Smooth muscle cell (in vitro differentiated cells): ENCODE results near the gene TMEM94. TPM values are rescaled to one million over a fixed set of nuclear protein-coding genes. Genes with fewer than 3 reads are reported as not detected.

Source experiments
- DNase-seq: peaks from one replicate; lab custom pipeline; 2025; ENCODE audit not compliant: unreplicated experiment; lab: John Stamatoyannopoulos, UW
- H2AFZ ChIP-seq: fragments of 200-600 bp; sonication (generic); 2 replicates; pipeline ENCODE4 v1.6.0; 2016; ENCODE audit warnings: antibody characterized with exemption, low read depth, mild to moderate bottlenecking
- H3F3A ChIP-seq: fragments of 200-600 bp; sonication (generic); 2 replicates; pipeline ENCODE4 v1.6.0; 2017; ENCODE audit warnings: antibody characterized with exemption, low read depth
- H3K27ac ChIP-seq: fragments of 200-600 bp; sonication (generic); 2 replicates; pipeline ENCODE4 v1.5.1; 2016; ENCODE audit warnings: low read depth, mild to moderate bottlenecking
- H3K27me3 ChIP-seq: fragments of 200-600 bp; sonication (generic); 2 replicates; pipeline ENCODE4 v1.6.1; 2016; ENCODE audit warnings: low read depth, mild to moderate bottlenecking
- H3K36me3 ChIP-seq: fragments of 200-600 bp; sonication (generic); 2 replicates; pipeline ENCODE4 v1.5.1; 2016; ENCODE audit warnings: low read depth
- H3K4me1 ChIP-seq: fragments of 200-600 bp; sonication (generic); 2 replicates; pipeline ENCODE4 v1.5.1; 2016; ENCODE audit warnings: low read depth
- H3K4me2 ChIP-seq: fragments of 200-600 bp; sonication (generic); 2 replicates; pipeline ENCODE4 v1.6.0; 2016; ENCODE audit warnings: mild to moderate bottlenecking
- H3K4me3 ChIP-seq: fragments of 200-600 bp; sonication (generic); 2 replicates; pipeline ENCODE4 v1.5.1; 2016; ENCODE audit warnings: mild to moderate bottlenecking
- H3K79me2 ChIP-seq: fragments of 200-600 bp; sonication (generic); 2 replicates; pipeline ENCODE4 v1.6.0; 2016; ENCODE audit warnings: low read depth, mild to moderate bottlenecking
- H3K9ac ChIP-seq: fragments of 200-600 bp; sonication (generic); 2 replicates; pipeline ENCODE4 v1.6.0; 2016; ENCODE audit warnings: low read depth
- H3K9me3 ChIP-seq: fragments of 200-600 bp; sonication (generic); replicated peaks from 2 replicates; pipeline ENCODE4 v1.5.1; 2016; ENCODE audit warnings: low read depth
- H4K20me1 ChIP-seq: fragments of 200-600 bp; sonication (generic); 2 replicates; pipeline ENCODE4 v1.6.0; 2016; ENCODE audit warnings: low read depth
- CTCF ChIP-seq: fragments of 200-600 bp; sonication (generic); IDR thresholded peaks from 2 replicates; pipeline ENCODE4 v1.5.1; 2017; ENCODE audit warnings: borderline replicate concordance, mild to moderate bottlenecking, antibody characterized with exemption; ENCODE audit not compliant: insufficient read depth, poor library complexity, severe bottlenecking
- WGBS: methylation state at CpG from one replicate; pipeline ENCODE4 v1.1.7; 2016; ENCODE audit warnings: low lambda C conversion rate; 5-methylcytosine and 5-hydroxymethylcytosine counted together
- polyA plus RNA-seq: library from polyadenylated mRNA; unstranded; fragments of >200 nt; fragmentation: Nextera tagmentation; extraction: Ambion mirVana; gene quantifications from 2 replicates; pipeline ENCODE4 v1.2.1, GENCODE V29; 2016
- total RNA-seq: library from RNA; depleted of rRNA; stranded (reverse); fragments of >200 nt; gene quantifications from 2 replicates; pipeline ENCODE4 v1.2.3, GENCODE V29; 2014

TMEM94 gene
- total and polyA plus RNA-seq, 2 experiments from 2014 or later, result 26.3 to 35.9 TPM

GRCh38 chr17:75478508-75478907, 22.1 kb downstream of the TMEM94 start:
- no peak for TF ChIP-seq CTCF
- no peak for DNase-seq
- Histone ChIP-seq H3K4me2 (no peak overlapping the region), H3K9me3 (no peaks in the 10 kb centered on the region), H3K36me3 (no peaks in the 10 kb centered on the region), H3K9ac (no peak overlapping the region), H3K4me3 (no peak overlapping the region), H2AFZ (no peak overlapping the region), H3K27me3 (no peaks in the 10 kb centered on the region), H3K4me1 (peaks cover 33% of the 10 kb centered on the region), H3K27ac (no peak overlapping the region), H4K20me1 (peaks cover 93% of the 10 kb centered on the region), H3K79me2 (no peaks in the 10 kb centered on the region), H3F3A (peaks cover 6% of the 10 kb centered on the region)
- 50% methylated on average over 7 of the region's 7 CpGs for WGBS

DNA sequence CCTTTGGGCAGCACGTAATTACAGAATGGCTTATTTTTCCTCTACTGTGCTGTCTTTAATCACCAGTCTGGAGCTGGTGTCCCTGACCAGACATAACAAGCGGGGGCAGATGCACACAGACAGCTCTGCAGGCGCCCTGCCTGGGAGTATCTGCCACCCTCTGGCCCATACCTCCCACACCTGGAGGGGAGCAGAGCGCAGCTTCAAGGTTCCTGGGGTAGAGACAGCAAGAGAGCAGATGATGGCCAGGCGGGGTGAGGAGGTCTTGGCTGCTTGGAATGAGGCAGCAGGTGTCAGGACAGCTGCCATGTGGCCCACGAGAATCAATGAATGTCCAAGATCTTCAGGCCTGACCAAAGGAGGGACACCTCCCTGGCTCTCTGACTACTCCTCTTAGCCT, 23.8 kb downstream of the TMEM94 start:
- H4K20me1 ChIP-seq, result peaks cover 96% of the 10 kb centered on the region
- H2AFZ ChIP-seq, result no peak overlapping the region

GRCh38 chr17:75481194-75482068, 25.0 kb downstream of the TMEM94 start:
- Histone ChIP-seq H3F3A (peaks cover 6% of the 10 kb centered on the region), H3K27ac (no peak overlapping the region), H3K27me3 (no peaks in the 10 kb centered on the region), H4K20me1 (peaks cover 96% of the 10 kb centered on the region), H2AFZ (no peak overlapping the region), H3K4me2 (peak overlapping the region; percentile 51), H3K4me1 (peaks cover 32% of the 10 kb centered on the region), H3K4me3 (no peak overlapping the region), H3K9ac (no peak overlapping the region), H3K36me3 (no peaks in the 10 kb centered on the region), H3K79me2 (no peaks in the 10 kb centered on the region), H3K9me3 (no peaks in the 10 kb centered on the region)
- no peak for TF ChIP-seq CTCF
- 37% methylated on average over 13 of the region's 13 CpGs for WGBS
- no peak for DNase-seq

More for the DNA sequence above, 23.8 kb downstream of the TMEM94 start:
- H3K9me3 ChIP-seq, result no peaks in the 10 kb centered on the region
- H3K27ac ChIP-seq, result no peak overlapping the region
- no peak overlapping the region for H3K9ac ChIP-seq
- no peak for TF ChIP-seq CTCF
- no peak overlapping the region for H3K4me3 ChIP-seq
- peaks cover 6% of the 10 kb centered on the region for H3F3A ChIP-seq
- H3K79me2 ChIP-seq, result no peaks in the 10 kb centered on the region
- H3K4me2 ChIP-seq, result no peak overlapping the region
- no peaks in the 10 kb centered on the region for H3K36me3 ChIP-seq
- WGBS, result 70% methylated on average over 6 of the region's 6 CpGs
- no peak for DNase-seq
- H3K27me3 ChIP-seq, result no peaks in the 10 kb centered on the region
- peaks cover 33% of the 10 kb centered on the region for H3K4me1 ChIP-seq
